Effector memory CD8-positive, alpha-beta T cell (primary cell): ENCODE results near the gene DRAXIN.
A peak's percentile ranks its signal among the peaks of the same experiment; 100 is the strongest.

ENCODE experiments used
- ATAC-seq: fragments of 150-1000 bp; cut with Tn5 transposase; replicated peaks from 2 replicates; pipeline ENCODE4 v1.10.0; 2021; ENCODE audit warnings: mild to moderate bottlenecking, moderate library complexity
- DNase-seq, 3 experiments: peaks; one replicate each; pipeline ENCODE4 v3.0.0; 2021
- H3K27ac Mint-ChIP-seq, 2 donors: one replicate each; pipeline ENCODE4 v1.8.0; 2022; ENCODE audit warnings: mild to moderate bottlenecking in 2 of 2, mixed read lengths in 2 of 2, moderate library complexity in 2 of 2
- H3K27me3 Mint-ChIP-seq, 2 donors: one replicate each; pipeline ENCODE4 v1.8.0; 2022; ENCODE audit warnings: mixed read lengths in 2 of 2
- H3K36me3 Mint-ChIP-seq: one replicate; pipeline ENCODE4 v1.8.0; 2022; ENCODE audit warnings: mild to moderate bottlenecking, moderate library complexity, mixed read lengths; ENCODE audit not compliant: insufficient read depth
- H3K4me1 Mint-ChIP-seq, 2 donors: one replicate each; pipeline ENCODE4 v1.8.0; 2022; ENCODE audit warnings: low read depth in 2 of 2, mixed read lengths in 2 of 2
- H3K4me3 Mint-ChIP-seq, 2 donors: one replicate each; pipeline ENCODE4 v1.8.0; 2022; ENCODE audit warnings: mild to moderate bottlenecking in 2 of 2, mixed read lengths in 2 of 2, moderate library complexity in 2 of 2
- H3K9me3 Mint-ChIP-seq, 2 donors: one replicate each; pipeline ENCODE4 v1.8.0; 2022; ENCODE audit warnings: mixed read lengths in 2 of 2

DRAXIN gene

GRCh38 chr1:11701551-11701961, 10.0 kb downstream of the DRAXIN start:
- Mint-ChIP-seq H3K4me1 (peaks cover 0 to 2% of the 10 kb centered on the region in 2 donors), H3K27ac (no peak overlapping the region), H3K9me3 (no peaks in the 10 kb centered on the region), H3K36me3 (no peaks in the 10 kb centered on the region), H3K27me3 (peaks cover 5 to 25% of the 10 kb centered on the region in 2 donors), H3K4me3 (no peak overlapping the region)
- DNase-seq (no peak), ATAC-seq (no peak)

GRCh38 chr1:11701981-11702803, 10.7 kb downstream of the DRAXIN start:
- ATAC-seq (no peak), DNase-seq (no peak)
- Mint-ChIP-seq H3K36me3 (no peaks in the 10 kb centered on the region), H3K4me3 (no peak overlapping the region), H3K9me3 (no peaks in the 10 kb centered on the region), H3K27ac (no peak overlapping the region), H3K4me1 (peaks cover 0 to under 1% of the 10 kb centered on the region in 2 donors), H3K27me3 (peaks cover 5 to 25% of the 10 kb centered on the region in 2 donors)

GRCh38 chr1:11703357-11704193, 12.1 kb downstream of the DRAXIN start:
- Mint-ChIP-seq H3K27ac (no peak overlapping the region), H3K36me3 (peaks cover 3% of the 10 kb centered on the region), H3K9me3 (no peaks in the 10 kb centered on the region), H3K4me1 (peaks cover 1 to 3% of the 10 kb centered on the region in 2 donors), H3K27me3 (peaks cover 5 to 26% of the 10 kb centered on the region in 2 donors), H3K4me3 (no peak overlapping the region)
- no peak for ATAC-seq
- DNase-seq = no peak

GRCh38 chr1:11704194-11704529, 12.7 kb downstream of the DRAXIN start:
- H3K27ac Mint-ChIP-seq = no peak overlapping the region
- no peak overlapping the region for H3K4me3 Mint-ChIP-seq
- peaks cover 3% of the 10 kb centered on the region for H3K36me3 Mint-ChIP-seq
- H3K4me1 Mint-ChIP-seq = peaks cover 5 to 7% of the 10 kb centered on the region in 2 donors
- H3K27me3 Mint-ChIP-seq = peaks cover 5 to 32% of the 10 kb centered on the region in 2 donors
- no peaks in the 10 kb centered on the region for H3K9me3 Mint-ChIP-seq
- DNase-seq = no peak
- ATAC-seq = no peak

GRCh38 chr1:11704691-11705475, 13.4 kb downstream of the DRAXIN start:
- H3K9me3 Mint-ChIP-seq = no peaks in the 10 kb centered on the region
- no peak overlapping the region for H3K4me3 Mint-ChIP-seq
- H3K27ac Mint-ChIP-seq = no peak overlapping the region
- peaks cover 3% of the 10 kb centered on the region for H3K36me3 Mint-ChIP-seq
- DNase-seq = no peak
- peaks cover 5 to 36% of the 10 kb centered on the region in 2 donors for H3K27me3 Mint-ChIP-seq
- no peak for ATAC-seq
- H3K4me1 Mint-ChIP-seq = peaks cover 5 to 7% of the 10 kb centered on the region in 2 donors

- H3K4me3 Mint-ChIP-seq = no peak overlapping the region
- ATAC-seq (no peak), DNase-seq (no peak)
- no peaks in the 10 kb centered on the region for H3K9me3 Mint-ChIP-seq
- peaks cover 5 to 7% of the 10 kb centered on the region in 2 donors for H3K4me1 Mint-ChIP-seq
- no peak overlapping the region for H3K27ac Mint-ChIP-seq
- H3K36me3 Mint-ChIP-seq = peaks cover 3% of the 10 kb centered on the region
- peaks cover 5 to 36% of the 10 kb centered on the region in 2 donors for H3K27me3 Mint-ChIP-seq
Observed at GRCh38 chr1:11705596-11705995, 14.1 kb downstream of the DRAXIN start.

- Mint-ChIP-seq H3K36me3 (peaks cover 3% of the 10 kb centered on the region), H3K27me3 (peaks cover 5 to 36% of the 10 kb centered on the region in 2 donors), H3K4me3 (no peak overlapping the region), H3K4me1 (peaks cover 5 to 7% of the 10 kb centered on the region in 2 donors), H3K9me3 (no peaks in the 10 kb centered on the region), H3K27ac (no peak overlapping the region)
- DNase-seq (no peak), ATAC-seq (no peak)
Observed at GRCh38 chr1:11706292-11706691, 14.8 kb downstream of the DRAXIN start.

GRCh38 chr1:11707621-11708276, 16.2 kb downstream of the DRAXIN start:
- ATAC-seq = no peak
- Mint-ChIP-seq H3K36me3 (peaks cover 8% of the 10 kb centered on the region), H3K4me1 (peaks cover 5 to 7% of the 10 kb centered on the region in 2 donors), H3K27ac (peak overlapping the region in 1 of 2 donors; percentile 57), H3K9me3 (no peaks in the 10 kb centered on the region), H3K4me3 (no peak overlapping the region), H3K27me3 (peaks cover 5 to 36% of the 10 kb centered on the region in 2 donors)
- no peak for DNase-seq

- no peak for DNase-seq
- H3K4me3 Mint-ChIP-seq = no peak overlapping the region
- H3K27me3 Mint-ChIP-seq = peaks cover 0 to 28% of the 10 kb centered on the region in 2 donors
- H3K4me1 Mint-ChIP-seq = peaks cover 5 to 7% of the 10 kb centered on the region in 2 donors
- peaks cover 13% of the 10 kb centered on the region for H3K36me3 Mint-ChIP-seq
- no peak for ATAC-seq
- peak overlapping the region; percentile 58 to 64 for H3K27ac Mint-ChIP-seq
- H3K9me3 Mint-ChIP-seq = no peaks in the 10 kb centered on the region
Observed at GRCh38 chr1:11708554-11709350, 17.2 kb downstream of the DRAXIN start.

GRCh38 chr1:11711490-11711889, 20.0 kb downstream of the DRAXIN start:
- Mint-ChIP-seq H3K27ac (no peak overlapping the region), H3K36me3 (peaks cover 13% of the 10 kb centered on the region), H3K4me1 (peaks cover 5 to 7% of the 10 kb centered on the region in 2 donors), H3K4me3 (no peak overlapping the region), H3K9me3 (no peaks in the 10 kb centered on the region), H3K27me3 (peaks cover 0 to 11% of the 10 kb centered on the region in 2 donors)
- DNase-seq = no peak
- no peak for ATAC-seq

GRCh38 chr1:11712285-11712684, 20.8 kb downstream of the DRAXIN start:
- no peak for ATAC-seq
- H3K27me3 Mint-ChIP-seq = peaks cover 0 to 11% of the 10 kb centered on the region in 2 donors
- H3K27ac Mint-ChIP-seq = no peak overlapping the region
- DNase-seq = no peak
- peaks cover 14% of the 10 kb centered on the region for H3K36me3 Mint-ChIP-seq
- no peaks in the 10 kb centered on the region for H3K9me3 Mint-ChIP-seq
- H3K4me1 Mint-ChIP-seq = peaks cover 5 to 7% of the 10 kb centered on the region in 2 donors
- H3K4me3 Mint-ChIP-seq = no peak overlapping the region

- Mint-ChIP-seq H3K36me3 (peaks cover 13% of the 10 kb centered on the region), H3K9me3 (no peaks in the 10 kb centered on the region), H3K4me1 (peaks cover 5% of the 10 kb centered on the region in 2 donors), H3K27ac (no peak overlapping the region), H3K4me3 (no peak overlapping the region), H3K27me3 (peaks cover 0 to 11% of the 10 kb centered on the region in 2 donors)
- ATAC-seq (no peak), DNase-seq (no peak)
Observed at GRCh38 chr1:11713095-11713494, 21.6 kb downstream of the DRAXIN start.
